MV-4-11 (cell line): ENCODE data around the gene TOGARAM1.
"Not testable (repeated sequence)": the region's sequence is repeated elsewhere in the genome, so short reads cannot be mapped to it uniquely, and the experiment has no call there.

ENCODE experiments used
- DNase-seq: peaks from one replicate; lab custom pipeline; 2025; lab: John Stamatoyannopoulos, UW

TOGARAM1 gene

GRCh38 chr14:45038865-45039264, 76.9 kb downstream of the TOGARAM1 start:
- DNase-seq, result no peak

GRCh38 chr14:45039390-45039789, 77.4 kb downstream of the TOGARAM1 start:
- no peak for DNase-seq

GRCh38 chr14:45041641-45042040, 79.7 kb downstream of the TOGARAM1 start:
- DNase-seq, result no peak

- DNase-seq, result no peak
These were observed 82.6 kb downstream of the TOGARAM1 start for GRCh38 chr14:45044638-45045037.

- no peak for DNase-seq
These were observed 86.4 kb downstream of the TOGARAM1 start for GRCh38 chr14:45048385-45048784.

GRCh38 chr14:45051180-45051579, 89.2 kb downstream of the TOGARAM1 start:
- DNase-seq, result no peak

GRCh38 chr14:45051896-45052295, 89.9 kb downstream of the TOGARAM1 start:
- DNase-seq, result no peak

- DNase-seq, result no peak
These were observed 95.4 kb downstream of the TOGARAM1 start for GRCh38 chr14:45057349-45057748.

- DNase-seq, result no peak
These were observed 95.9 kb downstream of the TOGARAM1 start for GRCh38 chr14:45057881-45058364.

GRCh38 chr14:45060551-45060950, 98.6 kb downstream of the TOGARAM1 start:
- no peak for DNase-seq

GRCh38 chr14:45065540-45065939, 103.5 kb downstream of the TOGARAM1 start:
- no peak for DNase-seq

- no peak for DNase-seq
These were observed 104.0 kb downstream of the TOGARAM1 start for GRCh38 chr14:45065956-45066355.

GRCh38 chr14:45066667-45067066, 104.7 kb downstream of the TOGARAM1 start:
- DNase-seq, result no peak

GRCh38 chr14:45068396-45068795, 106.4 kb downstream of the TOGARAM1 start:
- DNase-seq, result no peak

- no peak for DNase-seq
These were observed 108.2 kb downstream of the TOGARAM1 start for GRCh38 chr14:45070215-45070614.

- DNase-seq, result no peak
These were observed 110.1 kb downstream of the TOGARAM1 start for GRCh38 chr14:45072126-45072525.

- no peak for DNase-seq
These were observed 111.4 kb downstream of the TOGARAM1 start for GRCh38 chr14:45073231-45073879.

- no peak for DNase-seq
These were observed 116.3 kb downstream of the TOGARAM1 start for GRCh38 chr14:45078323-45078722.

- not testable (repeated sequence) for DNase-seq
These were observed 118.5 kb downstream of the TOGARAM1 start for GRCh38 chr14:45080416-45080968.

- DNase-seq, result not testable (repeated sequence)
These were observed 119.1 kb downstream of the TOGARAM1 start for GRCh38 chr14:45081096-45081495.

- DNase-seq, result no peak
These were observed 120.4 kb downstream of the TOGARAM1 start for GRCh38 chr14:45082420-45082819.

- DNase-seq, result no peak
These were observed 121.6 kb downstream of the TOGARAM1 start for GRCh38 chr14:45083617-45083975.

- peak; percentile 86 for DNase-seq
These were observed 122.2 kb downstream of the TOGARAM1 start, which contains the start of gene PRPF39 for GRCh38 chr14:45083976-45084722. PRPF39 (plus strand) TSS chr14:45084116; CDS start chr14:45095240, 11,124 bp downstream.
